ENCODE results near the gene RASD1. TPM values are rescaled to one million over a fixed set of nuclear protein-coding genes. Genes with fewer than 3 reads are reported as not detected.
A peak's percentile ranks its signal among the peaks of the same experiment; 100 is the strongest.

Gene RASD1
- polyA plus RNA-seq, 4 donors: 4.9 to 17.4 (median 9.5) TPM

- WGBS, 3 donors: 62 to 73% (median 66%) methylated on average over 15 of the region's 15 CpGs
- no peaks in the 10 kb centered on the region for H3K27me3 ChIP-seq (ENCODE audit: control insufficient read depth in 3 of 3, insufficient read depth in 3 of 3, low read length in 3 of 3)
- DNase-seq (no peak), FAIRE-seq (no peak)
- H3K4me1 ChIP-seq (ENCODE audit: control insufficient read depth in 3 of 3, insufficient read depth in 2 of 3, low read depth in 1 of 3, low read length in 2 of 3): peaks cover 0 to 47% (median 2%) of the 10 kb centered on the region in 3 donors
- no peaks in the 10 kb centered on the region for H3K9me3 ChIP-seq (ENCODE audit: control insufficient read depth in 2 of 2, insufficient read depth in 1 of 2, low read depth in 1 of 2, low read length in 1 of 2)
- H3K27ac ChIP-seq (ENCODE audit: low read depth in 1 of 3, low read length in 2 of 3): peak overlapping the region in 1 of 3 donors; percentile 62
- H3K4me3 ChIP-seq (ENCODE audit: low read depth in 1 of 3, low read length in 3 of 3): no peak overlapping the region
- H3K36me3 ChIP-seq (ENCODE audit: control insufficient read depth in 3 of 3, insufficient read depth in 2 of 3, low read depth in 1 of 3, low read length in 3 of 3): peaks cover 0 to 21% (median 0%) of the 10 kb centered on the region in 3 donors
These were observed 44.2 kb upstream of the RASD1 start for GRCh38 chr17:17540278-17540906.

DNA sequence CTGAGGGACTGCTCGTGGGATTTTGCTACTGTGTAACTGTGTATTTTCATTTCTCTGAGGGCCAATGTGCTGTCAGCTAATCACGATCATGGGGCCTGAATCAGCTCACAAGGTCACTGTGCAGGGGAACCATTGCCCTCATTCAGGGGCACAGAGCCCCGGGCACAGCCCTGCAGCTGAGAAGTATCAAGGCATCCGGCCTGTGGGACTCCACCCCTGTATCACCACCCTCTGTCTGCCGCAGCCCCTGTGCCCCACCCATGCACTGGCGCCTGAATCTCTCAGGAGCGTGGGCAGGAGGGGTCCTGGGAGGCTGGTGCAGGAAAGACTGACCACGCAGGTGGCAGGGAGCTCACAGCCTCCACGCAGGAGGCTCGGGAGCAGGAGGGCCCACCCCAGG lies 43.4 kb upstream of the RASD1 start:
- peak; percentile 29 to 31 for DNase-seq

GRCh38 chr17:17538417-17539391 lies 42.5 kb upstream of the RASD1 start:
- H3K36me3 ChIP-seq (ENCODE audit: control insufficient read depth in 3 of 3, insufficient read depth in 2 of 3, low read depth in 1 of 3, low read length in 3 of 3): peaks cover 0 to 15% (median 0%) of the 10 kb centered on the region in 3 donors
- H3K4me1 ChIP-seq (ENCODE audit: control insufficient read depth in 3 of 3, insufficient read depth in 2 of 3, low read depth in 1 of 3, low read length in 2 of 3): peaks cover 0 to 47% (median 0%) of the 10 kb centered on the region in 3 donors
- no peaks in the 10 kb centered on the region for H3K27me3 ChIP-seq (ENCODE audit: control insufficient read depth in 3 of 3, insufficient read depth in 3 of 3, low read length in 3 of 3)
- FAIRE-seq: no peak
- no peak overlapping the region for H3K4me3 ChIP-seq (ENCODE audit: low read depth in 1 of 3, low read length in 3 of 3)
- 18 to 60% (median 35%) methylated on average over 10 of the region's 10 CpGs for WGBS, 3 donors
- no peaks in the 10 kb centered on the region for H3K9me3 ChIP-seq (ENCODE audit: control insufficient read depth in 2 of 2, insufficient read depth in 1 of 2, low read depth in 1 of 2, low read length in 1 of 2)
- peak; percentile 86 to 89 for DNase-seq
- peak overlapping the region in 1 of 3 donors; percentile 64 for H3K27ac ChIP-seq (ENCODE audit: low read depth in 1 of 3, low read length in 2 of 3)

More for the DNA sequence above, 43.4 kb upstream of the RASD1 start:
- Histone ChIP-seq H3K9me3 (ENCODE audit: control insufficient read depth in 2 of 2, insufficient read depth in 1 of 2, low read depth in 1 of 2, low read length in 1 of 2) (no peaks in the 10 kb centered on the region), H3K36me3 (ENCODE audit: control insufficient read depth in 3 of 3, insufficient read depth in 2 of 3, low read depth in 1 of 3, low read length in 3 of 3) (peaks cover 0 to 18% (median 0%) of the 10 kb centered on the region in 3 donors), H3K27me3 (ENCODE audit: control insufficient read depth in 3 of 3, insufficient read depth in 3 of 3, low read length in 3 of 3) (no peaks in the 10 kb centered on the region), H3K27ac (ENCODE audit: low read depth in 1 of 3, low read length in 2 of 3) (peak overlapping the region in 1 of 3 donors; percentile 62), H3K4me1 (ENCODE audit: control insufficient read depth in 3 of 3, insufficient read depth in 2 of 3, low read depth in 1 of 3, low read length in 2 of 3) (peaks cover 0 to 47% (median 2%) of the 10 kb centered on the region in 3 donors), H3K4me3 (ENCODE audit: low read depth in 1 of 3, low read length in 3 of 3) (no peak overlapping the region)
- WGBS, 3 donors: 22 to 65% (median 33%) methylated on average over 10 of the region's 10 CpGs
- FAIRE-seq: no peak

DNA sequence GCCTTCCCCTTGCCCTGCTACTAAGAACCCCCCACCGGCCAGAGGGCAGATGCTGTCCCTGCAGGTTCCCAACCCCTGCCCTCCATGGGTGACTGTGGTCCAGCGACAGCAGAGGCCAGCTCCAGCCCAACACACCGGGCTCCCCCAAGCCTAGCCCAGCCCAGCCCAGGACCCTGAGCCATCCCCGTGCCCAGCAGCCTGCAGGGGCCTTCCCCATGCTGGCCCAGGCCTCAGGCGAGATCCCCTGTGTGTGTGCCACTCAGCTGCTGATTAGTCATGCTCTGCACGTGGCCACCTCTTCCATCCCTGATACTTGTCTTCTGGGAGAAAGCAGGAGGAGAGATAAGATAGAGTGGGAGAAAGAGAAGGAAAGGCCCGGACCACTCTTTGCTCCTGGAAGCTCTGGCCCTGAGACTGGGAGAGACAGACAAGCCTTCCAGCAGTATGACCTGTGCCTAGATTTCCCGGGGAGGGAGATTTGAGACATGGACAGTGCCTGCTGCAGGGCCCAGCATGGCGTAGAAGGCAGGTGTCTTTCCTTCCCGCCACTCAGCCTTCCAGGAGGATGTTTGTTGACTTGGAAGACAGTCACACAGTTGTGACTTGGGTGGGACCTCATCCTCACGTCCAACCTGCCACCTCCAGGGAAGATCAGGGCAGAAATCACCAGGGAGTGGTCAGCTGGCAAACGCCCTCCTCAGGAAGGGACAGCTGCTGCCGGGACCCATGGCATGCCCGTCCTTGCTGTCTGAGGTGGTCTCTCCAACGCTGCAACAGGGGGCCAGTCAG lies 41.3 kb upstream of the RASD1 start:
- Histone ChIP-seq H3K36me3 (ENCODE audit: control insufficient read depth in 3 of 3, insufficient read depth in 2 of 3, low read depth in 1 of 3, low read length in 3 of 3) (peaks cover 0 to 15% (median 0%) of the 10 kb centered on the region in 3 donors), H3K27ac (ENCODE audit: low read depth in 1 of 3, low read length in 2 of 3) (peak overlapping the region in 1 of 3 donors; percentile 64), H3K4me3 (ENCODE audit: low read depth in 1 of 3, low read length in 3 of 3) (no peak overlapping the region), H3K4me1 (ENCODE audit: control insufficient read depth in 3 of 3, insufficient read depth in 2 of 3, low read depth in 1 of 3, low read length in 2 of 3) (peaks cover 0 to 44% (median 0%) of the 10 kb centered on the region in 3 donors), H3K27me3 (ENCODE audit: control insufficient read depth in 3 of 3, insufficient read depth in 3 of 3, low read length in 3 of 3) (no peaks in the 10 kb centered on the region), H3K9me3 (ENCODE audit: control insufficient read depth in 2 of 2, insufficient read depth in 1 of 2, low read depth in 1 of 2, low read length in 1 of 2) (no peaks in the 10 kb centered on the region)
- FAIRE-seq (no peak), DNase-seq (peak; percentile 33 to 58)
- WGBS, 3 donors: 34 to 74% (median 45%) methylated on average over 15 of the region's 15 CpGs

GRCh38 chr17:17536702-17537101 lies 40.5 kb upstream of the RASD1 start:
- Histone ChIP-seq H3K27me3 (ENCODE audit: control insufficient read depth in 3 of 3, insufficient read depth in 3 of 3, low read length in 3 of 3) (no peaks in the 10 kb centered on the region), H3K4me3 (ENCODE audit: low read depth in 1 of 3, low read length in 3 of 3) (no peak overlapping the region), H3K4me1 (ENCODE audit: control insufficient read depth in 3 of 3, insufficient read depth in 2 of 3, low read depth in 1 of 3, low read length in 2 of 3) (peaks cover 0 to 44% (median 0%) of the 10 kb centered on the region in 3 donors), H3K9me3 (ENCODE audit: control insufficient read depth in 2 of 2, insufficient read depth in 1 of 2, low read depth in 1 of 2, low read length in 1 of 2) (no peaks in the 10 kb centered on the region), H3K27ac (ENCODE audit: low read depth in 1 of 3, low read length in 2 of 3) (peak overlapping the region in 1 of 3 donors; percentile 64), H3K36me3 (ENCODE audit: control insufficient read depth in 3 of 3, insufficient read depth in 2 of 3, low read depth in 1 of 3, low read length in 3 of 3) (peaks cover 0 to 15% (median 0%) of the 10 kb centered on the region in 3 donors)
- WGBS, 3 donors: 89 to 93% (median 89%) methylated on average over 15 of the region's 15 CpGs
- DNase-seq (no peak), FAIRE-seq (no peak)

GRCh38 chr17:17535957-17536356 lies 39.8 kb upstream of the RASD1 start:
- 25 to 68% (median 47%) methylated on average over 7 of the region's 7 CpGs for WGBS, 3 donors
- Histone ChIP-seq H3K9me3 (ENCODE audit: control insufficient read depth in 2 of 2, insufficient read depth in 1 of 2, low read depth in 1 of 2, low read length in 1 of 2) (no peaks in the 10 kb centered on the region), H3K27ac (ENCODE audit: low read depth in 1 of 3, low read length in 2 of 3) (no peak overlapping the region), H3K4me3 (ENCODE audit: low read depth in 1 of 3, low read length in 3 of 3) (no peak overlapping the region), H3K27me3 (ENCODE audit: control insufficient read depth in 3 of 3, insufficient read depth in 3 of 3, low read length in 3 of 3) (no peaks in the 10 kb centered on the region), H3K4me1 (ENCODE audit: control insufficient read depth in 3 of 3, insufficient read depth in 2 of 3, low read depth in 1 of 3, low read length in 2 of 3) (peaks cover 0 to 43% (median 0%) of the 10 kb centered on the region in 3 donors), H3K36me3 (ENCODE audit: control insufficient read depth in 3 of 3, insufficient read depth in 2 of 3, low read depth in 1 of 3, low read length in 3 of 3) (peaks cover 0 to 15% (median 0%) of the 10 kb centered on the region in 3 donors)
- DNase-seq: peak in 1 of 2 donors; percentile 44
- no peak for FAIRE-seq

GRCh38 chr17:17533901-17534441 lies 37.8 kb upstream of the RASD1 start:
- Histone ChIP-seq H3K4me1 (ENCODE audit: control insufficient read depth in 3 of 3, insufficient read depth in 2 of 3, low read depth in 1 of 3, low read length in 2 of 3) (peaks cover 0 to 24% (median 0%) of the 10 kb centered on the region in 3 donors), H3K9me3 (ENCODE audit: control insufficient read depth in 2 of 2, insufficient read depth in 1 of 2, low read depth in 1 of 2, low read length in 1 of 2) (no peaks in the 10 kb centered on the region), H3K27me3 (ENCODE audit: control insufficient read depth in 3 of 3, insufficient read depth in 3 of 3, low read length in 3 of 3) (no peaks in the 10 kb centered on the region), H3K36me3 (ENCODE audit: control insufficient read depth in 3 of 3, insufficient read depth in 2 of 3, low read depth in 1 of 3, low read length in 3 of 3) (peaks cover 0 to 12% (median 0%) of the 10 kb centered on the region in 3 donors), H3K4me3 (ENCODE audit: low read depth in 1 of 3, low read length in 3 of 3) (no peak overlapping the region), H3K27ac (ENCODE audit: low read depth in 1 of 3, low read length in 2 of 3) (no peak overlapping the region)
- FAIRE-seq (no peak), DNase-seq (peak in 1 of 2 donors; percentile 66)
- WGBS, 3 donors: 19 to 58% (median 32%) methylated on average over 3 of the region's 3 CpGs

All from small intestine (tissue), 7 donors.